HG02571 (cell line): ENCODE results near the gene TAF10.

Source experiments
- ATAC-seq: cut with Tn5 transposase; IDR thresholded peaks from one replicate; pipeline ENCODE4 v1.9.1; 2021; ENCODE audit warnings: mild to moderate bottlenecking, moderate library complexity; ENCODE audit not compliant: unreplicated experiment

TAF10 gene

GRCh38 chr11:6640985-6641701 is 29.1 kb upstream of the TAF10 start:
- ATAC-seq = no peak

GRCh38 chr11:6640036-6640984 is 28.3 kb upstream of the TAF10 start:
- ATAC-seq = no peak

GRCh38 chr11:6638429-6638828 is 26.4 kb upstream of the TAF10 start:
- ATAC-seq = no peak

- ATAC-seq = no peak
Observed at GRCh38 chr11:6637871-6638270, 25.9 kb upstream of the TAF10 start.

GRCh38 chr11:6636480-6636879 is 24.5 kb upstream of the TAF10 start:
- ATAC-seq = no peak

GRCh38 chr11:6635082-6635932 is 23.3 kb upstream of the TAF10 start:
- ATAC-seq = no peak

GRCh38 chr11:6634534-6634933 is 22.5 kb upstream of the TAF10 start:
- no peak for ATAC-seq

GRCh38 chr11:6633422-6634408 is 21.7 kb upstream of the TAF10 start:
- no peak for ATAC-seq

GRCh38 chr11:6632116-6633073 is 20.4 kb upstream of the TAF10 start:
- no peak for ATAC-seq

GRCh38 chr11:6631361-6631890 is 19.4 kb upstream of the TAF10 start:
- ATAC-seq = no peak

GRCh38 chr11:6630632-6631291 is 18.7 kb upstream of the TAF10 start:
- no peak for ATAC-seq

GRCh38 chr11:6629892-6630631 is 18.0 kb upstream of the TAF10 start:
- no peak for ATAC-seq

- no peak for ATAC-seq
Observed at GRCh38 chr11:6629573-6629891, 17.5 kb upstream of the TAF10 start.

GRCh38 chr11:6628526-6628925 is 16.5 kb upstream of the TAF10 start:
- ATAC-seq = no peak

- peak; percentile 64 for ATAC-seq
Observed at GRCh38 chr11:6627762-6628241, 15.8 kb upstream of the TAF10 start.

GRCh38 chr11:6626971-6627761 is 15.2 kb upstream of the TAF10 start:
- ATAC-seq = no peak
